ENCODE measurements around the gene SENP3. TPM values are rescaled to one million over a fixed set of nuclear protein-coding genes. Genes with fewer than 3 reads are reported as not detected.

Gene SENP3
- total and polyA plus RNA-seq, 2 experiments from 2014 or later = 1.9 to 82.5 TPM

DNA sequence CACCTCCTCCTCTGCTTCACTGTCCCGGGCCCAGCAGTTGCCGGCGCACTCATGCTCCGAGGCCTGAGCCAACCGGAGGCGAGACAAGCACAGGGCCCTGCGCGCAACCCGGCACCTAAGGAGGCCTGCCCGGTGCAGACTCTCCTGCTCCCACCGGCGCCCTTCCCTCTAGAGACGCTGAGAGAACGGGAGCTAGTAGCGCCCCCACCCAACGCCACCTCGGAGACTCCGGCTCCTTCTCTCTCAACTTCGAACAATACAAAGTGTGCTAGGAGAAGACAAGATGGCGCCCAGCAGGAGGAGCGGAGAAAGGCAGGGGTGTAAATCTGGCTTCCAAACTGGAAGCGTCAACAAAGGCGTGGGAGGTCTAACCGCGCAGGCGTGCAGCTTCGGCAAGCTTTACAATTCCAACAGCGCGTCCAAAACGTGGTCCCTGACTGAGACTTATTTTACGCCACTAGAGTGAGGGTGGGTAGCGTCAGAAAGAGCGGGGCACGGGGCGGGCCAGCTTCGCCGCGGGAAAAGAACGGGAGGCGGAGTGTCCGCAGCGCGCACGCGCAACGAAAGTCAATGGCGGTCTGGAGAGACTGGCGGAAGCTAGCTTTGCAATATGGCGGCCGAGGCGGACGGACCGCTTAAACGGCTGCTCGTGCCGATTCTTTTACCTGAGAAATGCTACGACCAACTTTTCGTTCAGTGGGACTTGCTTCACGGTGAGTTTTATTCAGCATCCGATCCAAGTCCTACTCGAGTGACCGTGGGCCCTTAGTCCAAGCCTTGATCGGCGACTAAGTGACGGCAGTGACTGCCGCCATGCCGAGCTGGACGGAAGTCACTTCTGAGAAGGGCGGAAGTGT, 21.8 kb downstream of the SENP3 start, which contains the start of gene MPDU1:
TSS of gene MPDU1 (plus strand) at position 600 of the 857 bp plus-strand sequence. CDS start at position 611, 11 bp downstream.
- DNase-seq = peak; percentile 98
- no peaks in the 10 kb centered on the region for H3K27me3 ChIP-seq (replicated peaks; ENCODE audit: insufficient read depth)
- peaks cover 55% of the 10 kb centered on the region for H3K4me1 ChIP-seq (ENCODE audit: insufficient read depth)
- H3K27ac ChIP-seq = peak within 1 kb of the TSS; percentile 88
- peaks cover 58% of the 10 kb centered on the region for H3K79me2 ChIP-seq (ENCODE audit: insufficient read depth)
- H2AFZ ChIP-seq = peak within 1 kb of the TSS; percentile 69
- peaks cover 2% of the 10 kb centered on the region; the same call in 1 of the 2 replicates for H3K36me3 ChIP-seq (ENCODE audit: low read depth)
- H3F3A ChIP-seq (ENCODE audit: insufficient read depth) = peaks cover 48% of the 10 kb centered on the region
- 15% methylated on average over 69 of the region's 69 CpGs for WGBS, 2 experiments (ENCODE audit: low coverage in 1 of 2, low lambda C conversion rate in 2 of 2, missing lambda C conversion rate in 2 of 2)
- no peaks in the 10 kb centered on the region for H3K9me2 ChIP-seq (ENCODE audit: insufficient read depth)
- peak within 1 kb of the TSS; percentile 80 for H3K4me3 ChIP-seq
- peak within 1 kb of the TSS; percentile 88 for H3K9ac ChIP-seq
- no peaks in the 10 kb centered on the region for H3K9me3 ChIP-seq (ENCODE audit: low read depth)
- in situ Hi-C loops (cut with MboI) = no loop called here
- peak within 1 kb of the TSS; percentile 86 for H3K4me2 ChIP-seq (ENCODE audit: unreplicated experiment)
- H4K20me1 ChIP-seq (ENCODE audit: insufficient read depth) = no peaks in the 10 kb centered on the region; the same call in 1 of the 2 replicates
- TF ChIP-seq EZH2 (IDR thresholded peaks at IDR 0.05; ENCODE audit: insufficient read depth, poor library complexity, severe bottlenecking) (no peak), EZH2phosphoT487 (IDR thresholded peaks at IDR 0.05; ENCODE audit: insufficient read depth, low read depth) (no peak)

DNA sequence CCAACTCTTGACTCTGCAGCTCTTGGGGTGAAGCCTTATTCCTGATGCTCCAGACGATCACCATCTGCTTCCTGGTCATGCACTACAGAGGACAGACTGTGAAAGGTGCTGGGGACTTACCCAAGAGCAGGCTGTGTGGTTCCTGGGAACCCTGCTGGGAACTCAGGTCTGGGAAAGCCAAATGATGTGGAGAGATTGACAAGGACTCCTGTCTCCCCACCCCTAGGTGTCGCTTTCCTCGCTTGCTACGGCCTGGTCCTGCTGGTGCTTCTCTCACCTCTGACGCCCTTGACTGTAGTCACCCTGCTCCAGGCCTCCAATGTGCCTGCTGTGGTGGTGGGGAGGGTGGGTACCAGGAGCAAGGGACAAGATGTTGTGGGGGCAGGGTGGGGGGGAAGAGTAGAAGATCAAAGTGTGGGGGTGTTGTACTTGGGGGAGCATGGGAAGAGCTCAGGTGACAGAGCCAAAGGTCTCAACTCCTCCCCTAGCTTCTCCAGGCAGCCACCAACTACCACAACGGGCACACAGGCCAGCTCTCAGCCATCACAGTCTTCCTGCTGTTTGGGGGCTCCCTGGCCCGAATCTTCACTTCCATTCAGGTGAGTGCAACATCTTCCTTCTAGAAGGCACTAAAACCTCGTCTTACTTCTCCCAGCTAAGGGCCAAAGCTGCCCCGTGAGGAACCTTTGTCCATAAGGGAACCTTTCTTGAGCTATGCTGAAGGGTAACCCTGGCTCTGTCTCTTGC, 25.1 kb downstream of the SENP3 start:
- in situ Hi-C loops (cut with MboI) = no loop called here
- H3K27me3 ChIP-seq (replicated peaks; ENCODE audit: insufficient read depth) = no peaks in the 10 kb centered on the region
- DNase-seq = no peak
- no peak for TF ChIP-seq EZH2 (IDR thresholded peaks at IDR 0.05; ENCODE audit: insufficient read depth, poor library complexity, severe bottlenecking)
- no peak for TF ChIP-seq EZH2phosphoT487 (IDR thresholded peaks at IDR 0.05; ENCODE audit: insufficient read depth, low read depth)
- H3F3A ChIP-seq (ENCODE audit: insufficient read depth) = peaks cover 40% of the 10 kb centered on the region
- no peaks in the 10 kb centered on the region for H3K9me3 ChIP-seq (ENCODE audit: low read depth)
- peak overlapping the region; percentile 78 for H3K27ac ChIP-seq
- H3K79me2 ChIP-seq (ENCODE audit: insufficient read depth) = peaks cover 35% of the 10 kb centered on the region
- H3K9ac ChIP-seq = peak overlapping the region; percentile 44
- H3K9me2 ChIP-seq (ENCODE audit: insufficient read depth) = no peaks in the 10 kb centered on the region
- H3K4me1 ChIP-seq (ENCODE audit: insufficient read depth) = peaks cover 58% of the 10 kb centered on the region
- H3K36me3 ChIP-seq (ENCODE audit: low read depth) = peaks cover 4% of the 10 kb centered on the region; the same call in 1 of the 2 replicates
- WGBS, 2 experiments (ENCODE audit: low coverage in 1 of 2, low lambda C conversion rate in 2 of 2, missing lambda C conversion rate in 2 of 2) = 49 to 50% methylated on average over 9 of the region's 9 CpGs
- H2AFZ ChIP-seq = no peak overlapping the region
- no peak overlapping the region for H3K4me3 ChIP-seq
- no peaks in the 10 kb centered on the region for H4K20me1 ChIP-seq (ENCODE audit: insufficient read depth)
- H3K4me2 ChIP-seq (ENCODE audit: unreplicated experiment) = peak overlapping the region; percentile 60

DNA sequence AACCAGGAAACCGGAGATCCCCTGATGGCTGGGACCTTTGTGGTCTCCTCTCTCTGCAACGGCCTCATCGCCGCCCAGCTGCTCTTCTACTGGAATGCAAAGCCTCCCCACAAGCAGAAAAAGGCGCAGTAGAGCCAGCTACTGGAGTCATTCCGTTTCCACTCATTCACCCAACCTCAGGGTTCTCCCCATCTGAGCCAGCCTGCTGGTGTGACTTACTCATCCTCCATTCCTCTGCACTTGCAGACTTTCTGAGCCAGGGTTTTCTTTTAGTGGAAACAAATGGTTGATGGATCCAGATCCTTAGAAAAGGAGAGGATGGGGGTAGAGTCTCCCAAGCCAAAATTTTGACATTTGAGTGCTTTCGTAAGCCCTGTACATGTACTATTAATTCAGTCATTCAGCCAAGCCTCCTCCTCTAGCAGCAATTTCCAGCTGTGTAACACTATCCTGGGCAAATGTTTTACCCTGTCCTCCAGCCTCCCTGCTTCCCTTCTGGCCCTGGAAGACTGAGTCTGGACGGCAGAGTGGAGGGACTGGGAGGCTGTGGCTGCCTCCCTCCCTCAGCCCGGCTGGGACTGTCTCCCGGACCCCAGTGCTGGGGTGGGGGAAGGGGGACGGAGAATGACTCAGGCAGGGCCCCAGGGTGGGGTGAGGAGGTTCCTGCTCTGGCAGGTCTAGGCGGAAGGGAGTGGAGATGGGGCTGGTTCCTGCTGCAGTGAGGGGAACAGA, 25.9 kb downstream of the SENP3 start:
- peak overlapping the region; percentile 66 for H3K9ac ChIP-seq
- TF ChIP-seq EZH2 (IDR thresholded peaks at IDR 0.05; ENCODE audit: insufficient read depth, poor library complexity, severe bottlenecking) = no peak
- no peak for TF ChIP-seq EZH2phosphoT487 (IDR thresholded peaks at IDR 0.05; ENCODE audit: insufficient read depth, low read depth)
- H3K4me3 ChIP-seq = peak overlapping the region; percentile 44
- no peak overlapping the region for H2AFZ ChIP-seq
- H3K79me2 ChIP-seq (ENCODE audit: insufficient read depth) = peaks cover 28% of the 10 kb centered on the region
- H3K9me3 ChIP-seq (ENCODE audit: low read depth) = no peaks in the 10 kb centered on the region
- H3K4me2 ChIP-seq (ENCODE audit: unreplicated experiment) = peak overlapping the region; percentile 77
- H3K36me3 ChIP-seq (ENCODE audit: low read depth) = peaks cover 4% of the 10 kb centered on the region; the same call in 1 of the 2 replicates
- H3K27me3 ChIP-seq (replicated peaks; ENCODE audit: insufficient read depth) = no peaks in the 10 kb centered on the region
- H3F3A ChIP-seq (ENCODE audit: insufficient read depth) = peaks cover 40% of the 10 kb centered on the region
- no peaks in the 10 kb centered on the region for H3K9me2 ChIP-seq (ENCODE audit: insufficient read depth)
- no peaks in the 10 kb centered on the region for H4K20me1 ChIP-seq (ENCODE audit: insufficient read depth)
- peak; percentile 98 for DNase-seq
- 1 to 4% methylated on average over 12 of the region's 12 CpGs for WGBS, 2 experiments (ENCODE audit: low coverage in 1 of 2, low lambda C conversion rate in 2 of 2, missing lambda C conversion rate in 2 of 2)
- in situ Hi-C loops (cut with MboI) = no loop called here
- H3K27ac ChIP-seq = peak overlapping the region; percentile 78
- peaks cover 52% of the 10 kb centered on the region for H3K4me1 ChIP-seq (ENCODE audit: insufficient read depth)
